OCI-LY7 (cell line): ENCODE measurements around the gene CNOT1.

Source experiments
- CTCF ChIP-seq: fragments of 200-600 bp; sonication (generic); conservative IDR thresholded peaks from 2 replicates; pipeline ENCODE4 v1.5.1; 2014; ENCODE audit warnings: mild to moderate bottlenecking, antibody characterized with exemption, low read length, moderate library complexity, mixed read lengths
- EZH2phosphoT487 ChIP-seq: fragments of 200-600 bp; sonication (generic); IDR thresholded peaks from 2 replicates; pipeline ENCODE4 v1.6.1; 2018; ENCODE audit warnings: low read depth, borderline replicate concordance, mild to moderate bottlenecking, mixed run types, antibody characterized with exemption, low read length, moderate library complexity, mixed read lengths

DNA sequence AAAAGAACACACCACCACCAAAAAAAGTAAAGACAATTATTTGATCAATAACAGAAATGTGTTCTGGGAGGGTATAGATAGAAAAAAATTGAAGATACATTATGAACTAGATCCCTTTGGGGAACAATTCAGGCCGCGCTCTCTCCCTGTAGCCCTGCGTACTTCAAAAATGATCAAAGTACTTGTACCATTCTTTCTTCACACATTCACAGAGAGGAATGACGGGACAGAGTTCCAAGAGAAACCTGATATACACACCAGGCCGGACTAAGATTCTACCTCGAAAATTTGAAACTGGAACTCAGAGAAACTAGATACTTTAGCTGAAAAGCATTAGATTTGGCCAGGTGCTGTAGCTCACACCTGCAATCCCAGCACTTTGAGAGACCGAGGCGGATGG is 50.0 kb downstream of the CNOT1 start:
- no peak for TF ChIP-seq CTCF
- no peak for TF ChIP-seq EZH2phosphoT487
